Esophagus muscularis mucosa (tissue), 4 donors: ENCODE data around the gene STOX1. TPM values are rescaled to one million over a fixed set of nuclear protein-coding genes. Genes with fewer than 3 reads are reported as not detected.
"Not testable (repeated sequence)": the region's sequence is repeated elsewhere in the genome, so short reads cannot be mapped to it uniquely, and the experiment has no call there.

Experiments used
- DNase-seq: peaks from one replicate; pipeline ENCODE4 v3.0.0-alpha.2; 2017; ENCODE audit errors: extremely low spot score
- H3K27ac ChIP-seq, 4 donors: fragments of 200-600 bp; sonication (generic); replicated peaks in 1 of 4; 1 replicate in 3 of 4; 2 replicates in 1 of 4; pipeline ENCODE4 v1.5.1; 2016 to 2019; ENCODE audit warnings: mild to moderate bottlenecking in 1 of 4
- H3K27me3 ChIP-seq, 4 donors: fragments of 200-600 bp; sonication (generic); one replicate each; pipeline versions ENCODE4 v1.5.1 to v1.6.0; 2016 to 2019
- H3K36me3 ChIP-seq, 4 donors: fragments of 200-600 bp; sonication (generic); one replicate each; pipeline ENCODE4 v1.5.1; 2016 to 2019
- H3K4me1 ChIP-seq, 4 donors: fragments of 200-600 bp; sonication (generic); one replicate each; pipeline ENCODE4 v1.5.1; 2016 to 2019
- H3K4me3 ChIP-seq, 4 donors: fragments of 200-600 bp; sonication (generic); 1 replicate in 2 of 4; 2 replicates in 2 of 4; pipeline ENCODE4 v1.5.1; 2016 to 2019; ENCODE audit warnings: mild to moderate bottlenecking in 4 of 4, moderate library complexity in 1 of 4
- H3K9me3 ChIP-seq, 4 donors: fragments of 200-600 bp; sonication (generic); 1 replicate in 3 of 4; 2 replicates in 1 of 4; pipeline ENCODE4 v1.5.1; 2016 to 2019
- CTCF ChIP-seq, 3 experiments: fragments of 200-600 bp in 2 of 3; fragments of 450-650 bp in 1 of 3; sonication (generic) in 2 of 3; IDR thresholded peaks; one replicate each; pipeline ENCODE4 v1.5.1; 2017 to 2019; ENCODE audit warnings: antibody characterized with exemption in 3 of 3, mild to moderate bottlenecking in 2 of 3, moderate library complexity in 1 of 3
- EP300 ChIP-seq: sonication (generic); formaldehyde crosslinking; IDR thresholded peaks from one replicate; pipeline ENCODE4 v1.6.1; 2017; ENCODE audit warnings: antibody characterized with exemption
- POLR2A ChIP-seq: fragments of 450-650 bp; IDR thresholded peaks from one replicate; pipeline ENCODE4 v1.6.1; 2017; ENCODE audit warnings: antibody characterized with exemption, moderate library complexity, mild to moderate bottlenecking, low read depth
- POLR2AphosphoS5 ChIP-seq, 2 donors: sonication (generic); formaldehyde crosslinking; IDR thresholded peaks; one replicate each; pipeline ENCODE4 v1.6.1; 2017; ENCODE audit warnings: antibody characterized with exemption in 2 of 2
- WGBS: methylation state at CpG from one replicate; pipeline ENCODE4 v1.1.5; 2018; 5-methylcytosine and 5-hydroxymethylcytosine counted together
- intact Hi-C: fragments of 100-400 bp; cut with DNase I; formaldehyde crosslinking; loops from one replicate; pipeline ENCODE4 v1.15.1; 2023
- total RNA-seq, 4 donors: library from RNA; depleted of rRNA; stranded (reverse); fragments of >200 nt; gene quantifications; one replicate each; pipeline versions ENCODE4 v1.1.0 to v1.2.1, GENCODE V29; 2016

The STOX1 gene
- total RNA-seq, 4 donors from 2014 or later = 3.0 to 13.6 (median 10.0) TPM

GRCh38 chr10:68800211-68800610 is 27.1 kb upstream of the STOX1 start:
- TF ChIP-seq CTCF (IDR thresholded peaks at IDR 0.05) = no peak
- no peak for TF ChIP-seq POLR2AphosphoS5 (IDR thresholded peaks at IDR 0.05)
- TF ChIP-seq EP300 = no peak
- TF ChIP-seq POLR2A = no peak
- no peak overlapping the region for H3K27ac ChIP-seq
- no peaks in the 10 kb centered on the region for H3K9me3 ChIP-seq
- H3K36me3 ChIP-seq = peaks cover 0 to 22% (median 13%) of the 10 kb centered on the region in 4 donors
- 38% methylated on average over 2 of the region's 2 CpGs for WGBS
- no peak overlapping the region for H3K4me3 ChIP-seq
- no peak for DNase-seq
- intact Hi-C loops = no loop called here
- H3K27me3 ChIP-seq = no peaks in the 10 kb centered on the region
- no peaks in the 10 kb centered on the region for H3K4me1 ChIP-seq

GRCh38 chr10:68804692-68805091 is 22.6 kb upstream of the STOX1 start:
- Histone ChIP-seq H3K4me3 (no peak overlapping the region), H3K27ac (no peak overlapping the region), H3K4me1 (no peaks in the 10 kb centered on the region), H3K36me3 (no peaks in the 10 kb centered on the region), H3K27me3 (no peaks in the 10 kb centered on the region), H3K9me3 (no peaks in the 10 kb centered on the region)
- no peak for TF ChIP-seq CTCF (IDR thresholded peaks at IDR 0.05)
- no peak for TF ChIP-seq POLR2A
- TF ChIP-seq POLR2AphosphoS5 (IDR thresholded peaks at IDR 0.05) = no peak
- no peak for TF ChIP-seq EP300
- intact Hi-C loops = no loop called here
- DNase-seq = no peak
- WGBS = 100% methylated on average over 1 of the region's 1 CpG

- intact Hi-C loops, H3K4me3 ChIP-seq: not testable (repeated sequence)
- 93% methylated on average over 9 of the region's 9 CpGs for WGBS
These were observed 16.5 kb upstream of the STOX1 start for GRCh38 chr10:68810830-68811229.

GRCh38 chr10:68811314-68812009 is 15.9 kb upstream of the STOX1 start:
- Histone ChIP-seq H3K4me1 (peaks cover 0 to 3% (median 0%) of the 10 kb centered on the region in 4 donors), H3K36me3 (no peaks in the 10 kb centered on the region), H3K9me3 (no peaks in the 10 kb centered on the region), H3K27ac (no peak overlapping the region), H3K4me3 (no peak overlapping the region), H3K27me3 (no peaks in the 10 kb centered on the region)
- no peak for DNase-seq
- intact Hi-C loops = no loop called here
- TF ChIP-seq POLR2A (no peak), POLR2AphosphoS5 (IDR thresholded peaks at IDR 0.05) (no peak), EP300 (no peak), CTCF (IDR thresholded peaks at IDR 0.05) (no peak)
- 84% methylated on average over 7 of the region's 7 CpGs for WGBS

More at GRCh38 chr10:68810830-68811229, 16.5 kb upstream of the STOX1 start:
- H3K4me1 ChIP-seq, H3K27me3 ChIP-seq, H3K9me3 ChIP-seq, H3K27ac ChIP-seq, DNase-seq, H3K36me3 ChIP-seq: not testable (repeated sequence)

- Histone ChIP-seq H3K27me3 (no peaks in the 10 kb centered on the region), H3K27ac (no peak overlapping the region), H3K4me1 (peaks cover 0 to 3% (median 0%) of the 10 kb centered on the region in 4 donors), H3K4me3 (no peak overlapping the region), H3K36me3 (no peaks in the 10 kb centered on the region), H3K9me3 (no peaks in the 10 kb centered on the region)
- DNase-seq = no peak
- 92% methylated on average over 4 of the region's 4 CpGs for WGBS
- TF ChIP-seq CTCF (IDR thresholded peaks at IDR 0.05) = no peak
- no peak for TF ChIP-seq POLR2A
- TF ChIP-seq POLR2AphosphoS5 (IDR thresholded peaks at IDR 0.05) = no peak
- no peak for TF ChIP-seq EP300
- intact Hi-C loops = no loop called here
These were observed 14.9 kb upstream of the STOX1 start for GRCh38 chr10:68812420-68812819.
